HepG2 (cell line): ENCODE data around the gene ADSS1. TPM values are rescaled to one million over a fixed set of nuclear protein-coding genes. Genes with fewer than 3 reads are reported as not detected.

Experiments
- CCAR2 ChIP-seq: fragments of 200-400 bp; formaldehyde crosslinking; optimal IDR thresholded peaks from 2 replicates; pipeline ENCODE3; 2018; ENCODE audit warnings: low read depth, mild to moderate bottlenecking, low read length, moderate library complexity
- CEBPZ ChIP-seq: IDR thresholded peaks from 2 replicates; pipeline ENCODE4 v1.6.1; 2012; ENCODE audit warnings: low read length, improper control_type of control experiment
- FOXP4 ChIP-seq: sonication (generic); formaldehyde crosslinking; IDR thresholded peaks from 2 replicates; pipeline ENCODE4 v1.4.0; 2020; ENCODE audit warnings: missing genetic modification reagents
- GPBP1L1 ChIP-seq: sonication (generic); formaldehyde crosslinking; IDR thresholded peaks from 2 replicates; pipeline ENCODE4 v1.5.0; 2020; ENCODE audit warnings: mild to moderate bottlenecking, missing genetic modification reagents
- GPN1 ChIP-seq: sonication (generic); formaldehyde crosslinking; IDR thresholded peaks from 2 replicates; pipeline ENCODE4 v1.5.1; 2020; ENCODE audit warnings: missing genetic modification reagents, borderline replicate concordance
- KLF12 ChIP-seq: sonication (generic); formaldehyde crosslinking; IDR thresholded peaks from 2 replicates; pipeline ENCODE4 v1.4.0; 2020; ENCODE audit warnings: missing genetic modification reagents, borderline replicate concordance
- MLXIP ChIP-seq: sonication (generic); formaldehyde crosslinking; IDR thresholded peaks from 2 replicates; pipeline ENCODE4 v1.9.0; 2021; ENCODE audit warnings: missing genetic modification reagents, borderline replicate concordance
- NFE2 ChIP-seq: sonication (generic); formaldehyde crosslinking; IDR thresholded peaks from 2 replicates; pipeline ENCODE4 v1.4.0; 2020; ENCODE audit warnings: missing genetic modification reagents
- RAD21 ChIP-seq: fragments of 450-650 bp; formaldehyde crosslinking; IDR thresholded peaks from 2 replicates; pipeline ENCODE4 v1.5.0; 2020; ENCODE audit warnings: mild to moderate bottlenecking
- RXRB ChIP-seq: IDR thresholded peaks from 2 replicates; pipeline ENCODE4 v1.6.1; 2016; ENCODE audit warnings: borderline replicate concordance, missing genetic modification reagents, missing compliant biosample characterization
- TFE3 ChIP-seq: IDR thresholded peaks from 2 replicates; pipeline ENCODE4 v1.6.1; 2016
- TOPORS ChIP-seq: sonication (generic); formaldehyde crosslinking; IDR thresholded peaks from 2 replicates; pipeline ENCODE4 v1.8.0; 2023; ENCODE audit warnings: mild to moderate bottlenecking, missing genetic modification reagents
- ZBTB26 ChIP-seq: IDR thresholded peaks from 2 replicates; pipeline ENCODE4 v1.6.1; 2016; ENCODE audit warnings: missing compliant biosample characterization, missing genetic modification reagents, borderline replicate concordance
- ZNF766 ChIP-seq: sonication (generic); formaldehyde crosslinking; IDR thresholded peaks from 2 replicates; pipeline ENCODE4 v1.5.0; 2020; ENCODE audit warnings: missing genetic modification reagents, borderline replicate concordance
- polyA plus RNA-seq, 8 experiments: library from polyadenylated mRNA; depleted of rRNA in 3 of 8; stranded (reverse) in 7 of 8; unstranded in 1 of 8; fragments of >200 nt; fragmentation: Illumina TruSeq in 4 of 8; extraction: Trizol in 4 of 8; gene quantifications; 2 replicates each; pipeline versions ENCODE4 v1.2.1 to v1.2.3, GENCODE V29; 2011 to 2016; ENCODE audit warnings: low read depth in 4 of 8, missing spikeins in 1 of 8, mixed read lengths in 1 of 8; ENCODE audit not compliant: insufficient read depth in 1 of 8
- total RNA-seq, 5 experiments: library from RNA; depleted of rRNA; stranded (reverse); fragments of >200 nt; fragmentation: Illumina TruSeq; extraction: Trizol; gene quantifications; 2 replicates each; pipeline ENCODE4 v1.2.3, GENCODE V29; 2016; ENCODE audit warnings: low read depth in 1 of 5

The ADSS1 gene
- total and polyA plus RNA-seq, 2 of the 13 experiments (the other 11 are each of a cell fraction or from before 2014, with no cell fraction given) = 1.0 to 36.7 TPM

GRCh38 chr14:104766863-104767633 lies 43.0 kb downstream of the ADSS1 start (continued):
- TF ChIP-seq GPBP1L1 (CRISPR knock-in tag) = no peak
- peak; percentile 7; the same call in 1 of the 2 replicates for TF ChIP-seq RAD21 (CRISPR knock-in tag)
- no peak for TF ChIP-seq CEBPZ
- TF ChIP-seq TFE3 = no peak
- 0 out of 2 replicates have a peak, but pooled peaks have one; percentile 15 for TF ChIP-seq ZNF766 (CRISPR knock-in tag)
- no peak for TF ChIP-seq NFE2 (CRISPR knock-in tag)
- TF ChIP-seq GPN1 (CRISPR knock-in tag) = no peak
- TF ChIP-seq MLXIP (CRISPR knock-in tag) = no peak
- 0 out of 2 replicates have a peak, but pooled peaks have one; percentile 9 for TF ChIP-seq FOXP4
- TF ChIP-seq TOPORS (CRISPR knock-in tag) = no peak
- TF ChIP-seq CCAR2 = no peak
- TF ChIP-seq ZBTB26 (CRISPR knock-in tag) = no peak; the same call in 1 of the 2 replicates
- no peak; the same call in 1 of the 2 replicates for TF ChIP-seq KLF12 (CRISPR knock-in tag)
- peak; percentile 56; the same call in 1 of the 2 replicates for TF ChIP-seq RXRB (CRISPR knock-in tag)
